ENCODE measurements around the gene CDH15.

Gene CDH15

DNA sequence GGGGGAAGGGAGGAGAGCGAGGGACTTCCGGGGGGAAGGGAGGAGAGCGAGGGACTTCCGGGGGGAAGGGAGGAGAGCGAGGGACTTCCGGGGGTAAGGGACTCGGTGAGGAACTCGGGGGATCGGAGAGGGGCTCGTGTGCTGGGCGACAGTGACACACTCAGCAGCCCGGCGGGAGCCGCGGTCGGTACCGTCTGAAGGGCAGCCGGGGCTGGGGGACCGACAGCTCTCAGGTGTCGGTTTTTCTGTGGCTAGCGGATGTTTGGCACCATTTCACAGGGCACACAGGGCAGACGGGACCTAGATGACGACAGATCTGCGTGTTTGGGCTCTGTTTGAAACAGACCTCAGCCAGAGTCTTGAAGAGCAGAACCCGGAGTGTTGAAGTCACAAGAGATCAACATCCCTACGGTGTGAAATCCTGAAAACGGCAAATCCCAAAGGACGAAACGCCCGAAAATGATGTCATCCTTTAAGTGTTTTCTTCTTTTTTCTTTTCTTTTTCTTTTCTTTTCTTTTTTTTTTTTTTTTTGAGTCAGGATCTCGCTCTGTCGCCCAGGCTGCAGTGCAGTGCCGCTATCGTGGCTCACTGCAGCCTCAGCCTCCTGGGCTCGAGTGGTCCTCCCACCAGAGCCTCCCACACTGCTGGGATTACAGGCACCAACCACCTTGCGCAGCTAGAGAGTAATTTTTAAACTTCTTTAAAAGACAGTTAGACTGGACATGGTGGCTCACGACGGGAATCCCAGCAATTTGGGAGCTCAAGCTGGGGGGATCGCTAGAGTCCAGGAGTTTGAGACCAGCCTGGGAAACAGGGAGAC, 69.8 kb downstream of the CDH15 start (continued):
- TF ChIP-seq ZNF280D (tag by site-specific recombination; IDR thresholded peaks at IDR 0.05), result no peak
- TF ChIP-seq, protein P1, sequence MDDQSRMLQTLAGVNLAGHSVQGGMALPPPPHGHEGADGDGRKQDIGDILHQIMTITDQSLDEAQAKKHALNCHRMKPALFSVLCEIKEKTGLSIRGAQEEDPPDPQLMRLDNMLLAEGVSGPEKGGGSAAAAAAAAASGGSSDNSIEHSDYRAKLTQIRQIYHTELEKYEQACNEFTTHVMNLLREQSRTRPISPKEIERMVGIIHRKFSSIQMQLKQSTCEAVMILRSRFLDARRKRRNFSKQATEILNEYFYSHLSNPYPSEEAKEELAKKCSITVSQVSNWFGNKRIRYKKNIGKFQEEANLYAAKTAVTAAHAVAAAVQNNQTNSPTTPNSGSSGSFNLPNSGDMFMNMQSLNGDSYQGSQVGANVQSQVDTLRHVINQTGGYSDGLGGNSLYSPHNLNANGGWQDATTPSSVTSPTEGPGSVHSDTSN (CRISPR knock-in tag; IDR thresholded peaks at IDR 0.05), result no peak
- peak; percentile 15; the same call in 1 of the 2 replicates for TF ChIP-seq ZNF660 (tag by site-specific recombination; IDR thresholded peaks at IDR 0.05)
- TF ChIP-seq ZNF791 (tag by site-specific recombination; IDR thresholded peaks at IDR 0.05), result no peak
- no peak for TF ChIP-seq ZNF585B (tag by site-specific recombination; IDR thresholded peaks at IDR 0.05)
- TF ChIP-seq ZNF600 (tag by site-specific recombination; IDR thresholded peaks at IDR 0.05), result peak; percentile 77
- TF ChIP-seq ZNF37A (tag by site-specific recombination; IDR thresholded peaks at IDR 0.05), result no peak
- no peak for TF ChIP-seq ZNF501 (tag by site-specific recombination; IDR thresholded peaks at IDR 0.05)
- TF ChIP-seq ZBTB6 (tag by site-specific recombination; IDR thresholded peaks at IDR 0.05), result no peak
- TF ChIP-seq, protein P2, sequence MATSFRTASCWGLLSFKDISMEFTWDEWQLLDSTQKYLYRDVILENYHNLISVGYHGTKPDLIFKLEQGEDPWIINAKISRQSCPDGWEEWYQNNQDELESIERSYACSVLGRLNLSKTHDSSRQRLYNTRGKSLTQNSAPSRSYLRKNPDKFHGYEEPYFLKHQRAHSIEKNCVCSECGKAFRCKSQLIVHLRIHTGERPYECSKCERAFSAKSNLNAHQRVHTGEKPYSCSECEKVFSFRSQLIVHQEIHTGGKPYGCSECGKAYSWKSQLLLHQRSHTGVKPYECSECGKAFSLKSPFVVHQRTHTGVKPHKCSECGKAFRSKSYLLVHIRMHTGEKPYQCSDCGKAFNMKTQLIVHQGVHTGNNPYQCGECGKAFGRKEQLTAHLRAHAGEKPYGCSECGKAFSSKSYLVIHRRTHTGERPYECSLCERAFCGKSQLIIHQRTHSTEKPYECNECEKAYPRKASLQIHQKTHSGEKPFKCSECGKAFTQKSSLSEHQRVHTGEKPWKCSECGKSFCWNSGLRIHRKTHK (tag by site-specific recombination; IDR thresholded peaks at IDR 0.05), result no peak
- peak; percentile 56 for TF ChIP-seq KLF16 (tag by site-specific recombination; IDR thresholded peaks at IDR 0.05)
- peak; percentile 16; the same call in 1 of the 2 replicates for TF ChIP-seq ZNF398 (tag by site-specific recombination; IDR thresholded peaks at IDR 0.05)
- no peak for TF ChIP-seq ZNF707 (tag by site-specific recombination; IDR thresholded peaks at IDR 0.05)
- TF ChIP-seq PRDM2 (tag by site-specific recombination; IDR thresholded peaks at IDR 0.05; ENCODE audit: borderline replicate concordance), result 0 out of 2 replicates have a peak, but pooled peaks have one; percentile 5
- TF ChIP-seq ZNF645 (tag by site-specific recombination; IDR thresholded peaks at IDR 0.05), result no peak
- TF ChIP-seq ZNF785 (tag by site-specific recombination; IDR thresholded peaks at IDR 0.05), result 0 out of 2 replicates have a peak, but pooled peaks have one; percentile 30
- TF ChIP-seq ZEB2 (tag by site-specific recombination; IDR thresholded peaks at IDR 0.05), result peak; percentile 17; the same call in 1 of the 2 replicates
- TF ChIP-seq, protein P3, sequence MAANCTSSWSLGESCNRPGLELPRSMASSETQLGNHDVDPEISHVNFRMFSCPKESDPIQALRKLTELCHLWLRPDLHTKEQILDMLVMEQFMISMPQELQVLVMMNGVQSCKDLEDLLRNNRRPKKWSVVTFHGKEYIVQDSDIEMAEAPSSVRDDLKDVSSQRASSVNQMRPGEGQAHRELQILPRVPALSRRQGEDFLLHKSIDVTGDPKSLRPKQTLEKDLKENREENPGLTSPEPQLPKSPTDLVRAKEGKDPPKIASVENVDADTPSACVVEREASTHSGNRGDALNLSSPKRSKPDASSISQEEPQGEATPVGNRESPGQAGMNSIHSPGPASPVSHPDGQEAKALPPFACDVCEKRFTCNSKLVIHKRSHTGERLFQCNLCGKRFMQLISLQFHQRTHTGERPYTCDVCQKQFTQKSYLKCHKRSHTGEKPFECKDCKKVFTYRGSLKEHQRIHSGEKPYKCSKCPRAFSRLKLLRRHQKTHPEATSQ (tag by site-specific recombination; IDR thresholded peaks at IDR 0.05), result no peak
- peak; percentile 62; the same call in 1 of the 2 replicates for TF ChIP-seq ZNF768 (tag by site-specific recombination; IDR thresholded peaks at IDR 0.05)
- TF ChIP-seq ZNF48 (tag by site-specific recombination; IDR thresholded peaks at IDR 0.05), result no peak
